Endothelial cell of umbilical vein (primary cell): ENCODE results near the gene GALNT1. TPM values are rescaled to one million over a fixed set of nuclear protein-coding genes. Genes with fewer than 3 reads are reported as not detected.

Source experiments
- BruUV-seq: library from RNA; stranded (reverse); fragments of 400-500 nt; replicated peaks from 2 replicates; lab custom pipeline; 2021; lab: Mats Ljungman, UMichigan
- CTCF ChIA-PET: fragments of 300-600, 350-600 bp; sonication (Branson Sonifier 250); formaldehyde crosslinking; loops from one replicate; lab custom pipeline; 2021; ENCODE audit warnings: antibody characterized with exemption, inconsistent platforms; lab: Charles Lee
- POLR2A ChIA-PET: fragments of 300-600, 350-600 bp; sonication (Branson Sonifier 250); formaldehyde crosslinking; loops from one replicate; lab custom pipeline; 2021; ENCODE audit warnings: antibody characterized with exemption, inconsistent platforms; lab: Charles Lee
- DNase-seq: peaks from one replicate; pipeline ENCODE4 v3.0.0-alpha.2; 2011; ENCODE audit warnings: low read depth, low spot score
- FAIRE-seq: peaks from 2 replicates; lab custom pipeline; 2011; peaks lifted over from hg19 to GRCh38; lab: Jason Lieb, UNC
- H2AFZ ChIP-seq: 2 replicates; pipeline ENCODE4 v1.6.0; 2012; ENCODE audit warnings: low read depth, low read length, control low read depth, inconsistent platforms
- H3K27ac ChIP-seq: 2 replicates; pipeline ENCODE4 v1.5.1; 2011; ENCODE audit warnings: low read depth, mild to moderate bottlenecking, control low read depth, low read length, moderate library complexity; ENCODE audit not compliant: insufficient read depth
- H3K27me3 ChIP-seq, 2 experiments: 2 replicates each; pipeline versions ENCODE4 v1.6.0 to v1.6.1; 2011; ENCODE audit warnings: low read length in 2 of 2, mixed read lengths in 1 of 2; ENCODE audit not compliant: control insufficient read depth in 2 of 2, insufficient read depth in 2 of 2
- H3K36me3 ChIP-seq, 2 experiments: 2 replicates in 1 of 2; 3 replicates in 1 of 2; pipeline ENCODE4 v1.5.1; 2011; ENCODE audit warnings: low read length in 2 of 2, mild to moderate bottlenecking in 1 of 2, moderate library complexity in 1 of 2; ENCODE audit not compliant: control insufficient read depth in 2 of 2, insufficient read depth in 2 of 2; ENCODE audit errors: extremely low read depth in 1 of 2
- H3K4me1 ChIP-seq: 3 replicates; pipeline ENCODE4 v1.5.1; 2011; ENCODE audit warnings: mild to moderate bottlenecking, low read length; ENCODE audit not compliant: control insufficient read depth, insufficient read depth; ENCODE audit errors: extremely low read depth
- H3K4me2 ChIP-seq: 2 replicates; pipeline ENCODE4 v1.6.1; 2011; ENCODE audit warnings: low read length, control low read depth, mixed read lengths; ENCODE audit not compliant: insufficient read depth
- H3K4me3 ChIP-seq, 3 experiments: fragments of 200-600 bp in 1 of 3; sonication (generic), shearing (Covaris generic) in 1 of 3; replicated peaks in 1 of 3; 2 replicates each; pipeline ENCODE4 v1.5.1; 2011 to 2016; ENCODE audit warnings: control low read depth in 3 of 3, low read length in 3 of 3, mild to moderate bottlenecking in 2 of 3, inconsistent platforms in 1 of 3, low read depth in 1 of 3, moderate library complexity in 1 of 3; ENCODE audit not compliant: insufficient read depth in 1 of 3
- H3K79me2 ChIP-seq: 2 replicates; pipeline ENCODE4 v1.6.0; 2012; ENCODE audit warnings: low read length, inconsistent platforms; ENCODE audit not compliant: control insufficient read depth, insufficient read depth
- H3K9ac ChIP-seq: replicated peaks from 2 replicates; pipeline ENCODE3; 2011; ENCODE audit warnings: low read length, control low read depth; ENCODE audit not compliant: insufficient read depth; ENCODE audit errors: extremely low read depth
- H3K9me1 ChIP-seq: replicated peaks from 3 replicates; pipeline ENCODE4 v1.6.0; 2011; ENCODE audit warnings: mild to moderate bottlenecking, low read length; ENCODE audit not compliant: control insufficient read depth, insufficient read depth; ENCODE audit errors: extremely low read depth
- H3K9me3 ChIP-seq: replicated peaks from 2 replicates; pipeline ENCODE4 v1.5.1; 2012; ENCODE audit warnings: low read length, inconsistent platforms; ENCODE audit not compliant: control insufficient read depth, insufficient read depth
- H4K20me1 ChIP-seq: replicated peaks from 2 replicates; pipeline ENCODE3; 2011; ENCODE audit warnings: mild to moderate bottlenecking, low read length; ENCODE audit not compliant: control insufficient read depth, insufficient read depth; ENCODE audit errors: extremely low read depth
- EZH2 ChIP-seq: IDR thresholded peaks from 2 replicates; pipeline ENCODE4 v1.6.1; 2012; ENCODE audit warnings: borderline replicate concordance, low read depth, mild to moderate bottlenecking, moderate library complexity, low read length, inconsistent platforms; ENCODE audit not compliant: severe bottlenecking
- FOS ChIP-seq: IDR thresholded peaks from 2 replicates; pipeline ENCODE4 v1.6.1; 2011; ENCODE audit warnings: mild to moderate bottlenecking, low read length, moderate library complexity, borderline replicate concordance; ENCODE audit not compliant: insufficient read depth
- GATA2 ChIP-seq: IDR thresholded peaks from 2 replicates; pipeline ENCODE4 v1.7.0; 2011; ENCODE audit warnings: low read depth, mild to moderate bottlenecking, moderate library complexity, mixed read lengths, low read length; ENCODE audit not compliant: insufficient read length, insufficient read depth
- JUN ChIP-seq: IDR thresholded peaks from 2 replicates; pipeline ENCODE4 v1.6.1; 2011; ENCODE audit warnings: borderline replicate concordance, low read depth; ENCODE audit not compliant: insufficient read length, insufficient read depth
- MAX ChIP-seq: IDR thresholded peaks from 2 replicates; pipeline ENCODE4 v1.6.1; 2011; ENCODE audit not compliant: insufficient read depth, insufficient read length
- MYC ChIP-seq: IDR thresholded peaks from one replicate; pipeline ENCODE4 v1.6.1; 2011; ENCODE audit warnings: mild to moderate bottlenecking, low read depth, low read length
- POLR2A ChIP-seq: IDR thresholded peaks from 2 replicates; pipeline ENCODE4 v1.6.1; 2012; ENCODE audit warnings: low read depth, mild to moderate bottlenecking, control low read depth, low read length
- POLR2AphosphoS5 ChIP-seq: IDR thresholded peaks from 2 replicates; pipeline ENCODE4 v1.6.1; 2012; ENCODE audit warnings: low read depth, mild to moderate bottlenecking, control low read depth, low read length, moderate library complexity; ENCODE audit not compliant: insufficient read depth
- dilution Hi-C: fragments of 300-500 bp; cut with MboI; formaldehyde crosslinking; loops from one replicate; pipeline ENCODE4 v1.15.0; 2019; ENCODE audit warnings: low sequenced_read_pairs; ENCODE audit not compliant: extremely low pct_ligation_motif_present
- intact Hi-C: fragments of 100-400 bp; cut with micrococcal nuclease; formaldehyde crosslinking; loops from one replicate; pipeline ENCODE4 v1.10.0; 2022
- polyA plus RNA-seq, 4 experiments: library from polyadenylated mRNA; depleted of rRNA in 3 of 4; stranded (reverse) in 3 of 4; unstranded in 1 of 4; fragments of >200 nt; gene quantifications; 2 replicates each; pipeline versions ENCODE4 v1.2.1 to v1.2.3, GENCODE V29; 2011 to 2012; ENCODE audit warnings: missing spikeins in 1 of 4
- total RNA-seq: library from RNA; stranded (reverse); gene quantifications from 2 replicates; pipeline ENCODE4 v1.2.3, GENCODE V29; 2021
- TF ChIP-seq, protein P1 (sequence below), 2 donors: IDR thresholded peaks; 1 replicate in 1 of 2; 2 replicates in 1 of 2; pipeline ENCODE4 v1.5.1; 2011; ENCODE audit warnings: low read length in 2 of 2, mild to moderate bottlenecking in 2 of 2, moderate library complexity in 2 of 2, control low read depth in 1 of 2, inconsistent platforms in 1 of 2, low read depth in 1 of 2; ENCODE audit not compliant: insufficient read depth in 1 of 2; ENCODE audit errors: extremely low read depth in 1 of 2

The GALNT1 gene
- total and polyA plus RNA-seq, 2 donors (not counting 3 experiments of a cell fraction or from before 2014, with no cell fraction given): 89.9 to 360 TPM

- ChIA-PET CTCF (interaction anchor here (1.0 to 3.0 kb wide), 2 partner anchors 17 to 278 kb away, joined by 3 to 10 read pairs; no protein-coding TSS in a partner anchor), POLR2A (no interaction called here)
Observed at GRCh38 chr18:35739778-35740177, 158.2 kb downstream of the GALNT1 start.

GRCh38 chr18:35740656-35741055, 159.1 kb downstream of the GALNT1 start:
- no peaks in the 10 kb centered on the region for H3K36me3 ChIP-seq
- no peak overlapping the region for H3K9ac ChIP-seq
- POLR2A ChIA-PET: no interaction called here
- H3K79me2 ChIP-seq: no peaks in the 10 kb centered on the region
- H3K27ac ChIP-seq: no peak overlapping the region
- no peak overlapping the region for H3K4me3 ChIP-seq
- no peak overlapping the region for H2AFZ ChIP-seq
- H3K27me3 ChIP-seq: no peaks in the 10 kb centered on the region
- dilution Hi-C loops (no loop called here), intact Hi-C loops (no loop called here)
- FAIRE-seq (no peak), DNase-seq (no peak)
- CTCF ChIA-PET: interaction anchor here (3.0 kb wide), 1 partner anchor 16 kb away, joined by 10 read pairs; no protein-coding TSS in a partner anchor
- TF ChIP-seq EZH2 (no peak), GATA2 (no peak), POLR2AphosphoS5 (no peak), MAX (no peak), FOS (no peak), POLR2A (no peak), MYC (no peak), JUN (no peak)
- TF ChIP-seq, protein P1, sequence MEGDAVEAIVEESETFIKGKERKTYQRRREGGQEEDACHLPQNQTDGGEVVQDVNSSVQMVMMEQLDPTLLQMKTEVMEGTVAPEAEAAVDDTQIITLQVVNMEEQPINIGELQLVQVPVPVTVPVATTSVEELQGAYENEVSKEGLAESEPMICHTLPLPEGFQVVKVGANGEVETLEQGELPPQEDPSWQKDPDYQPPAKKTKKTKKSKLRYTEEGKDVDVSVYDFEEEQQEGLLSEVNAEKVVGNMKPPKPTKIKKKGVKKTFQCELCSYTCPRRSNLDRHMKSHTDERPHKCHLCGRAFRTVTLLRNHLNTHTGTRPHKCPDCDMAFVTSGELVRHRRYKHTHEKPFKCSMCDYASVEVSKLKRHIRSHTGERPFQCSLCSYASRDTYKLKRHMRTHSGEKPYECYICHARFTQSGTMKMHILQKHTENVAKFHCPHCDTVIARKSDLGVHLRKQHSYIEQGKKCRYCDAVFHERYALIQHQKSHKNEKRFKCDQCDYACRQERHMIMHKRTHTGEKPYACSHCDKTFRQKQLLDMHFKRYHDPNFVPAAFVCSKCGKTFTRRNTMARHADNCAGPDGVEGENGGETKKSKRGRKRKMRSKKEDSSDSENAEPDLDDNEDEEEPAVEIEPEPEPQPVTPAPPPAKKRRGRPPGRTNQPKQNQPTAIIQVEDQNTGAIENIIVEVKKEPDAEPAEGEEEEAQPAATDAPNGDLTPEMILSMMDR (IDR thresholded peaks at IDR 0.05; ENCODE audit: extremely low read depth in 1 of 2, insufficient read depth in 1 of 2, low read depth in 1 of 2, low read length in 2 of 2): no peak
- no peaks in the 10 kb centered on the region for H3K9me3 ChIP-seq
- H4K20me1 ChIP-seq: no peaks in the 10 kb centered on the region
- H3K4me1 ChIP-seq: no peaks in the 10 kb centered on the region
- BruUV-seq: no TSS peak
- no peak overlapping the region for H3K4me2 ChIP-seq
- H3K9me1 ChIP-seq: no peaks in the 10 kb centered on the region

More at GRCh38 chr18:35739778-35740177, 158.2 kb downstream of the GALNT1 start:
- H3K27ac ChIP-seq: no peak overlapping the region
- no peak overlapping the region for H3K9ac ChIP-seq
- dilution Hi-C loops: no loop called here
- H3K9me3 ChIP-seq: no peaks in the 10 kb centered on the region
- no peaks in the 10 kb centered on the region for H3K27me3 ChIP-seq
- H4K20me1 ChIP-seq: no peaks in the 10 kb centered on the region
- H3K4me2 ChIP-seq: no peak overlapping the region
- H3K9me1 ChIP-seq: no peaks in the 10 kb centered on the region
- BruUV-seq: no TSS peak
- FAIRE-seq (no peak), DNase-seq (no peak)
- no peak overlapping the region for H2AFZ ChIP-seq
- H3K4me3 ChIP-seq: no peak overlapping the region
- H3K36me3 ChIP-seq: no peaks in the 10 kb centered on the region
- no peaks in the 10 kb centered on the region for H3K79me2 ChIP-seq
- TF ChIP-seq JUN (no peak), POLR2A (no peak)
- no peaks in the 10 kb centered on the region for H3K4me1 ChIP-seq
- intact Hi-C loops: no loop called here
